ENCODE data around the gene FRS3. TPM values are rescaled to one million over a fixed set of nuclear protein-coding genes. Genes with fewer than 3 reads are reported as not detected.

Gene FRS3
- total RNA-seq, 6 donors from 2014 or later, result 4.1 to 26.2 (median 6.8) TPM

- no peak overlapping the region for H3K27ac ChIP-seq
- DNase-seq (no peak), ATAC-seq (ENCODE audit: low FRiP score in 2 of 2) (no peak)
- H3K27me3 ChIP-seq, result no peaks in the 10 kb centered on the region
- H3K4me1 ChIP-seq, result peaks cover 43 to 78% (median 63%) of the 10 kb centered on the region in 4 donors
- no peak overlapping the region for H3K4me3 ChIP-seq
- H3K9me3 ChIP-seq, result no peaks in the 10 kb centered on the region
- 95 to 96% methylated on average over 7 of the region's 7 CpGs for WGBS, 2 donors
- TF ChIP-seq CTCF (IDR thresholded peaks at IDR 0.05), result no peak
- no peak for TF ChIP-seq EP300 (IDR thresholded peaks at IDR 0.05)
- TF ChIP-seq POLR2AphosphoS5 (IDR thresholded peaks at IDR 0.05), result no peak
- no peak for TF ChIP-seq POLR2A (IDR thresholded peaks at IDR 0.05)
- H3K36me3 ChIP-seq, result peaks cover 0 to 2% (median 0%) of the 10 kb centered on the region in 4 donors
Observed at GRCh38 chr6:41729624-41730023, 50.1 kb downstream of the FRS3 start.

DNA sequence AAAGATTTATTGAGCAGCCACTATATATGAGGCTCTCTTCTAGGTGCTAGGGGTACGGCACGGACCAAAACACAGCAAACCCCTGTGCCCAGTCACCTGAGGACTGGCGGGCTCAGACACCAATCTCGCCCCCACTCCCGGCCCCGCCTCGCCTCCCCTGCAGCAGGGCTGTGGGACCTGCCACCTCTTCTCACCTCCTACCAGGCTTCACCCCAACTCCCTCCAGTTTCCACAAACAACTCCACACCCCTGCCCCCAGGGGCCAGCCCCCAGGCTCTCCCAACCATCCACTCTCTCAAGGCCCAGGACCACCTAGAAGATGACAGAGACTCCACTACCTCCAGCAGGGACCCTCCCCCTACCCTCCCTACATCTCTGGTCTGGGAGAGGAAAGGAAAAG, 50.7 kb downstream of the FRS3 start:
- TF ChIP-seq POLR2A (IDR thresholded peaks at IDR 0.05) (no peak), CTCF (IDR thresholded peaks at IDR 0.05) (no peak), POLR2AphosphoS5 (IDR thresholded peaks at IDR 0.05) (no peak), EP300 (IDR thresholded peaks at IDR 0.05) (no peak)
- Histone ChIP-seq H3K36me3 (peaks cover 0 to 2% (median 0%) of the 10 kb centered on the region in 4 donors), H3K4me3 (no peak overlapping the region), H3K4me1 (peaks cover 50 to 84% (median 70%) of the 10 kb centered on the region in 4 donors), H3K9me3 (no peaks in the 10 kb centered on the region), H3K27ac (peak overlapping the region in 1 of 4 donors; percentile 20), H3K27me3 (no peaks in the 10 kb centered on the region)
- no peak for DNase-seq
- ATAC-seq (ENCODE audit: low FRiP score in 2 of 2), result no peak
- 99 to 100% methylated on average over 4 to 7 of the region's 7 CpGs for WGBS, 2 donors

- H3K4me1 ChIP-seq, result peaks cover 51 to 84% (median 71%) of the 10 kb centered on the region in 4 donors
- no peak for TF ChIP-seq POLR2AphosphoS5 (IDR thresholded peaks at IDR 0.05)
- TF ChIP-seq EP300 (IDR thresholded peaks at IDR 0.05), result no peak
- no peak for TF ChIP-seq POLR2A (IDR thresholded peaks at IDR 0.05)
- no peak for TF ChIP-seq CTCF (IDR thresholded peaks at IDR 0.05)
- no peak for DNase-seq
Observed at GRCh38 chr6:41728073-41728936, 51.4 kb downstream of the FRS3 start.

GRCh38 chr6:41727705-41728072, 52.0 kb downstream of the FRS3 start:
- Histone ChIP-seq H3K4me3 (no peak overlapping the region), H3K27me3 (no peaks in the 10 kb centered on the region), H3K36me3 (peaks cover 0 to 2% (median 0%) of the 10 kb centered on the region in 4 donors), H3K4me1 (peaks cover 50 to 84% (median 70%) of the 10 kb centered on the region in 4 donors), H3K27ac (peak overlapping the region in 2 of 4 donors; percentile 54 to 71), H3K9me3 (no peaks in the 10 kb centered on the region)
- 93 to 96% methylated on average over 3 of the region's 3 CpGs for WGBS, 2 donors
- ATAC-seq (ENCODE audit: low FRiP score in 2 of 2) (no peak), DNase-seq (no peak)
- TF ChIP-seq POLR2A (IDR thresholded peaks at IDR 0.05), result no peak
- TF ChIP-seq EP300 (IDR thresholded peaks at IDR 0.05), result no peak
- TF ChIP-seq POLR2AphosphoS5 (IDR thresholded peaks at IDR 0.05), result no peak

More at GRCh38 chr6:41728073-41728936, 51.4 kb downstream of the FRS3 start:
- Histone ChIP-seq H3K9me3 (no peaks in the 10 kb centered on the region), H3K27me3 (no peaks in the 10 kb centered on the region), H3K4me3 (no peak overlapping the region), H3K36me3 (peaks cover 0 to 2% (median 0%) of the 10 kb centered on the region in 4 donors), H3K27ac (peak overlapping the region in 2 of 4 donors; percentile 54 to 71)
- ATAC-seq (ENCODE audit: low FRiP score in 2 of 2), result no peak
- WGBS, 2 donors, result 79 to 80% methylated on average over 13 to 19 of the region's 19 CpGs

DNA sequence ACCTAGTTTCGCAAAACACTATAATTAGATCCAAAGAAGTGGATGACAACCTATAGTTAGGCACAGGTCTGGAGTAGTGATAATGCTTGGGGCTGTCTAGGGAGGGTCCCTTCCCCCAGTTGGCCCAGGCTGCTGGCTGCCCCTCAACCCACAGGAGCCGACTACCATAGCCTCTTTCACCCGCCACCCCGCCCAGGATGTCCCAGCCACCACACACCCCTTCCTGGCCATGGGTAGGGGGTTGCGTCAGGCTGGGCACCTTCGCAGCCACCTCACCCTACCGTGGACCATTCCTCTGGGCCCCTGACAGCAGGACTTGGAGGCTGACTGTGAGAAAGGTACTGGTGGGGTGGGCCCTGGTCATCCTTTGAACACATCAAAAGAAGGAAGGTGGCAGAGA, 52.8 kb downstream of the FRS3 start:
- ATAC-seq (ENCODE audit: low FRiP score in 2 of 2) (no peak), DNase-seq (no peak)
- no peaks in the 10 kb centered on the region for H3K9me3 ChIP-seq
- H3K4me1 ChIP-seq, result peaks cover 47 to 87% (median 69%) of the 10 kb centered on the region in 4 donors
- H3K4me3 ChIP-seq, result no peak overlapping the region
- TF ChIP-seq POLR2A (IDR thresholded peaks at IDR 0.05) (no peak), CTCF (IDR thresholded peaks at IDR 0.05) (no peak), EP300 (IDR thresholded peaks at IDR 0.05) (no peak), POLR2AphosphoS5 (IDR thresholded peaks at IDR 0.05) (no peak)
- WGBS, 2 donors, result 68 to 69% methylated on average over 6 to 7 of the region's 7 CpGs
- H3K27ac ChIP-seq, result peak overlapping the region in 2 of 4 donors; percentile 50 to 71
- no peaks in the 10 kb centered on the region for H3K27me3 ChIP-seq
- peaks cover 0 to 2% (median 0%) of the 10 kb centered on the region in 4 donors for H3K36me3 ChIP-seq
